Measurements from ENCODE around the gene PDLIM5.
"Not testable (repeated sequence)": the region's sequence is repeated elsewhere in the genome, so short reads cannot be mapped to it uniquely, and the experiment has no call there.

PDLIM5 gene

DNA sequence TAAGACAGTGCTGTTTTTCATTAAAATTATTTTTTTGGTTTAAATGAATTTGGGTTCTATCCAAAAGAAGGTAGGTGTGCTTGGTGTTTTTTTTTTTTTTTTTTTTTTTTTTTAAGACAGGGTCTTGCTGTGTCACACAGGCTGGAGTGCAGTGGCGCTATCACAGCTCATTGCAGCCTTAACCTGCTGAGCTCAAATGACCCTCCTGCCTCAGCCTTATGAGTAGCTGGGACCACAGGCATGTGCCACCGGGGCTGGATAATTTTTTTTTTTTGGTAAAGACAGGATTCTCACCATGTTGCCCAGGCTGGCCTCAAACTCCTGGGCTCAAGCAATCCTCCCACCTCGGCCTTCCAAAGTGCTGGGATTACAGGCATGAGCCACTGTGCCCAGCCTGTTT is 27.1 kb downstream of the PDLIM5 start:
- not testable (repeated sequence) for H3K27ac Mint-ChIP-seq; DNase-seq (ENCODE audit: low spot score in 2 of 2); H3K9me3 Mint-ChIP-seq; H3K36me3 Mint-ChIP-seq; ATAC-seq (ENCODE audit: low read depth); H3K4me3 Mint-ChIP-seq; H3K27me3 Mint-ChIP-seq
- H3K4me1 Mint-ChIP-seq = peaks cover 12% of the 10 kb centered on the region

DNA sequence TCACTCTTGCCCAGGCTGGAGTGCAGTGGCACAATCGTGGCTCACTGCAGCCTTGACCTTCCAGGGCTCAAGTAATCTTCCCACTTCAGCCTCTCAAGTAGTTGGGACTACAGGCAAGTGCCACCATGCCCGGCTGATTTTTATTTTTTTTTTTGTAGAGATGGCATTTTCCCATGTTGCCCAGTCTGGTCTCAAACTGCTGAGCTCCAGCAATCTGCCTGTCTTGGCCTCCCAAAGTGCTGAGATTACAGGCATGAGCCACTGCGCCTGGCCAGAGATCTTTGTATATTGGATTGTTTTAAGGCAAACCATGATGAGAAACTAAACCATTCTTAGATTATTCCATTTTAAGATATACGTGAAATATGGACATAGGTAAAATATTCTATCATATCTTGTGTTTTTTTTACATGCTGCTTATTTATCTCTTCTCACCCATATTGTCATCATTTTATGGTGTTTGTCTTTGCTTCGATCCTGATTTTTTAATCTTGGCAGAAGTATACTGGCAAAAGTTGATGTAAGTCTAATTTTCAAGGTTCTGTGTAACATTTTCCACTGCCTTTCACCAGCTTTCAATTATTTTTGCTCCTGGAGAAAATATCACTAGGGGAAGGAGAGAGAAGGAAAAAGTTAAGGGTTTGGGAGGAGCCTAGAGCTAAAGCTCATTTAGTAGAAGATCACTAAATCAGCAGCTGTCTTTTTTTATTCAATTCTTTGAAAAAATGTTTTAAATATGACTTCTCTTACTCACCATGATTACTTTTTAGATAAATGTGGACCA is 27.8 kb downstream of the PDLIM5 start:
- H3K9me3 Mint-ChIP-seq = no peaks in the 10 kb centered on the region
- H3K27ac Mint-ChIP-seq = no peak overlapping the region
- H3K4me1 Mint-ChIP-seq = peaks cover 15% of the 10 kb centered on the region
- no peak for DNase-seq (ENCODE audit: low spot score in 2 of 2)
- no peaks in the 10 kb centered on the region for H3K27me3 Mint-ChIP-seq
- H3K4me3 Mint-ChIP-seq = no peak overlapping the region
- peaks cover 3% of the 10 kb centered on the region for H3K36me3 Mint-ChIP-seq
- ATAC-seq (ENCODE audit: low read depth) = no peak

DNA sequence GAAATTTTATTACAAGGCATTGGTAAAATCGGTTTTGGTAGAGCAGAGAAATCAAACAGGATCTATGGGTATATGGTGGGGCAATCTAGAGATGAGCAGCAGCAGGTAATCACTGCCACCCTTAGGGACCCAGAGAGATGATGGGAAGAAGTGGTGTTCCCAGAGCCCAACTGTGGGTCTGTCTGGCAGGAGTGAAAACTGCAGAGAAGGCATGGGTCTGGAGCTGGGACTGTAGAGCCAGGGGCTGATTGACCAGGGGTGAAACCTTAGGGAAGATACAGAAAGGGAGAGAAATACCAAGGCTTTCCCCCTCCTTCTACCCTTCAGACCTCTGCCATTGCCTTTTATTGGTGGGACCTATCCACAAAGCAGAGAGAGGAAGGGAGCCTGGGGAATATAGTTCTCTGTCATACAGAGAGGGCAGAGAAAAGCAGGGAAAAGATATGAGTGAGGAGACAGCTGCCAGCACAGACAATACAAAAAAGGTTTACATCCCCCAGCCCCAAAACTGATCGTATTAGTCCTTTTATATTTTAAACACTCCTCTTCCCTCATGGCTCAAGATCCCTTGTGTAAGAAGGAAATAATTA is 28.7 kb downstream of the PDLIM5 start:
- H3K4me1 Mint-ChIP-seq = peaks cover 15% of the 10 kb centered on the region
- no peak overlapping the region for H3K4me3 Mint-ChIP-seq
- no peaks in the 10 kb centered on the region for H3K9me3 Mint-ChIP-seq
- no peak for DNase-seq (ENCODE audit: low spot score in 2 of 2)
- H3K27ac Mint-ChIP-seq = no peak overlapping the region
- H3K36me3 Mint-ChIP-seq = peaks cover 7% of the 10 kb centered on the region
- H3K27me3 Mint-ChIP-seq = no peaks in the 10 kb centered on the region
- ATAC-seq (ENCODE audit: low read depth) = no peak

DNA sequence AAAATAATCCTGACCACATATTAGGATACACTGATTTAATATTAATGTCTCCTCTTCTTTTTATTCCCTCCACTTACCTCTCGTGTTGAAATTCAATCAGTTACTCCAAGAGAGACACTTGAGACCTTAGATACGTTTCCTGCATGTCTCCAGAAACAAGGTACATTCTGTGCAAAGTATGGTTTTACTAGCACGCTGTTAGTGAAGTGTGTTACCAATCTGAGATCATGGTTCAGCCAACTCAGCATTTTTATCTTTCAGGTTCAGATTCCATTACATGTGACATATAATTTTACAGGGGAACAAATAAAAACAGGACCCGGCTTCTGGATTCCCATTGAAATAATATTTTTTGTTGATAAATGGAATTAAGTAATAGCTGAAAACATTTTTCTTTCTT is 32.2 kb downstream of the PDLIM5 start:
- no peaks in the 10 kb centered on the region for H3K9me3 Mint-ChIP-seq
- H3K36me3 Mint-ChIP-seq = peaks cover 7% of the 10 kb centered on the region
- ATAC-seq (ENCODE audit: low read depth) = no peak
- peaks cover 10% of the 10 kb centered on the region for H3K4me1 Mint-ChIP-seq
- H3K27ac Mint-ChIP-seq = no peak overlapping the region
- DNase-seq (ENCODE audit: low spot score in 2 of 2) = no peak
- H3K4me3 Mint-ChIP-seq = no peak overlapping the region
- no peaks in the 10 kb centered on the region for H3K27me3 Mint-ChIP-seq

DNA sequence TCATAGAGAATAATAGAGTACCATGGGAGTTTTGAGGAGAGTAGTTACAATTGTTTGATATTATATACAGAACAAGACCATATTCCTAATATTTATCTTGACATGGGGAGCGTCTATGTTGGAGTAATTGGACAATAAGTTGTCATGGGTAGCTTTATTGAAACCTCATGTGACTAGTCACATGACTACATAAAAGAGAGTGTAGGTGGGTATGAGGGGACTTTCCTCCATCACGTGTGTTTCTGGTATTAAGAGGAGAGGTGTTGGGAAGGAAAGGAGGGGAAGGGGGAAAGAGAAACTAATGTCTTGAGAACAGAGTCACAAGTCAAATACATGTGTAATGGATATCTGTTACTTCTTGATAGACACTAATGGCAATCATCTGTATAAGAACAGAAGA is 33.1 kb downstream of the PDLIM5 start:
- Mint-ChIP-seq H3K4me1 (peaks cover 12% of the 10 kb centered on the region), H3K27me3 (no peaks in the 10 kb centered on the region), H3K27ac (no peak overlapping the region), H3K36me3 (peaks cover 7% of the 10 kb centered on the region), H3K4me3 (no peak overlapping the region), H3K9me3 (no peaks in the 10 kb centered on the region)
- ATAC-seq (ENCODE audit: low read depth) (no peak), DNase-seq (ENCODE audit: low spot score in 2 of 2) (no peak)

DNA sequence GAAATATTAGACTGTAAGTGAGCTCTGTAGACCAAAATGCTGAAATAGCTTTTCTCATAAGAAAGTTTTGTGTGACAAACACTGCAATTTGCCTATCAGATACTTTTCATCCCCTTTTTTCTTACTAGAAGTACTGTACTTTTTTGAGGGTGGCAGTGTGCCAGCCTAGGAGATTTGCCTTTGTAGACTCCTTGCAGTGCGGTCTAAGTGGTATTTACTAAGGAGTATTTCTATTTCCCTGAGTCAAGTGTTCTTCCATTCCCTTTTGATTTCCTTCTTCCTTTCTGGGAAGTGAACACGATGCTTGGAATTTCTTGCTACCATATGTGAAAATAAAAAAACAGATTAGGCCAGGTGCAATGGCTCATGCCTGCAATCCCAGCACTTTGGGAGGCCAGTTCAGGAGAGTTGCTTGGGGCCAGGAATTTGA is 34.6 kb downstream of the PDLIM5 start:
- no peaks in the 10 kb centered on the region for H3K9me3 Mint-ChIP-seq
- no peak overlapping the region for H3K27ac Mint-ChIP-seq
- no peak overlapping the region for H3K4me3 Mint-ChIP-seq
- DNase-seq (ENCODE audit: low spot score in 2 of 2) (no peak), ATAC-seq (ENCODE audit: low read depth) (no peak)
- no peaks in the 10 kb centered on the region for H3K27me3 Mint-ChIP-seq
- peaks cover 9% of the 10 kb centered on the region for H3K4me1 Mint-ChIP-seq
- peaks cover 7% of the 10 kb centered on the region for H3K36me3 Mint-ChIP-seq

DNA sequence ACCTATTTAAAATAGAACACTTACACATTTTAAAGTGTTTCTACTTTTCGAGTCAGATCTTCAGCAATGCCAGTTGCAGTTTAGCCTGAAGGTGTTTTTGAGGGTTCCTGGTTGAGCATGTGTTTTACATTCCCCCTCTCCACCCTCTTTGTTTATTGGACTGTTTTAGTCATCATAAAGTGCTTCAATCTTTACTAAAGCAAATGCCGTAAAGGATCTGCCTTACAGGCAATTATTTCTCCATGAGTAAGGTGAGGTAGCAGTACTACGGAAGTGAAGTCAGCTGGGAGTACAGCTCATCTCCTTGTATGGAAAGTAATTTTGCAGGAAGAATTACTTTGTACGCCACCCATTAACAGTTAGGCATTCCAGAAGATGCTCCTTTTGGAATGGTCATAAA is 36.9 kb downstream of the PDLIM5 start:
- DNase-seq (ENCODE audit: low spot score in 2 of 2) = no peak
- Mint-ChIP-seq H3K4me3 (no peak overlapping the region), H3K4me1 (peaks cover 9% of the 10 kb centered on the region), H3K36me3 (peaks cover 7% of the 10 kb centered on the region), H3K27me3 (no peaks in the 10 kb centered on the region), H3K9me3 (no peaks in the 10 kb centered on the region), H3K27ac (no peak overlapping the region)
- no peak for ATAC-seq (ENCODE audit: low read depth)

DNA sequence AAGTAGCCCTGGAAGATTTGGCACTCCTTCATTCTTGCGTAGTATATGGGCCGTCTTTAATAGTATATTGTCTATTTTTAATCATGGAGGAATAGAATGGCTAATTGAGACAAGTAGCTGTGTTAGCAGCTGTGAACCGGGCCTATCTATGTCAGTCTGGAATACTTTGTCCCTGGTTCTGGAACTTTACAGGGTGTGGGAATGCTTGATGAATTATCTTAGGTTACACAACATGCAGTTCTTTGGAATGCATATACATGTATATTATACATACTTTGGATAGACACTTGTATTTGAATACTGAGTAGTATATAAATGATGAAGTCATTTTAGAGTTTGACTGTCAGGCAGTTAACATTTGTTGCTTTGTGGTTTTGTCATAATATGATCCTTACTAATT is 37.4 kb downstream of the PDLIM5 start:
- DNase-seq (ENCODE audit: low spot score in 2 of 2) = no peak
- Mint-ChIP-seq H3K9me3 (no peaks in the 10 kb centered on the region), H3K27me3 (no peaks in the 10 kb centered on the region), H3K27ac (no peak overlapping the region), H3K4me1 (peaks cover 7% of the 10 kb centered on the region), H3K36me3 (peaks cover 8% of the 10 kb centered on the region), H3K4me3 (no peak overlapping the region)
- ATAC-seq (ENCODE audit: low read depth) = no peak

DNA sequence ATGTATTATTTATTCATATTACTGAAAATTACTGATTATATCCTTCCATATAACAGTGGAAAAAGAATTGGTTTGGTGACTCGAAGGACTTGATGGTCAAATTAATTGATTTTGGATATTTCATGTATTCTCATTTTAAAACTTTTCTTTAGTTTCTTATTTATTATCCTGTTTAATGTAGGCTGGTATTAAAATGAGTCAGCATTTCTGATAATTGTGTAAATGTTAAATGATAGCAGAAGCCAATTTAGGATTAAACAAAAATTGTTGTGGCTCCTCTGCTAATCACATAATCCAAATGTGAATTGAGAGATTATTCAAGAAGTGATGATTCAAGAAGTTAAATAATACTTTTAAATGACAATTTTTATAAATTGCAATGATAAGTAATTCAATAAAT is 38.7 kb downstream of the PDLIM5 start:
- H3K27me3 Mint-ChIP-seq = no peaks in the 10 kb centered on the region
- no peak overlapping the region for H3K4me3 Mint-ChIP-seq
- H3K4me1 Mint-ChIP-seq = peaks cover 2% of the 10 kb centered on the region
- peaks cover 3% of the 10 kb centered on the region for H3K36me3 Mint-ChIP-seq
- ATAC-seq (ENCODE audit: low read depth) (no peak), DNase-seq (ENCODE audit: low spot score in 2 of 2) (no peak)
- no peaks in the 10 kb centered on the region for H3K9me3 Mint-ChIP-seq
- no peak overlapping the region for H3K27ac Mint-ChIP-seq

DNA sequence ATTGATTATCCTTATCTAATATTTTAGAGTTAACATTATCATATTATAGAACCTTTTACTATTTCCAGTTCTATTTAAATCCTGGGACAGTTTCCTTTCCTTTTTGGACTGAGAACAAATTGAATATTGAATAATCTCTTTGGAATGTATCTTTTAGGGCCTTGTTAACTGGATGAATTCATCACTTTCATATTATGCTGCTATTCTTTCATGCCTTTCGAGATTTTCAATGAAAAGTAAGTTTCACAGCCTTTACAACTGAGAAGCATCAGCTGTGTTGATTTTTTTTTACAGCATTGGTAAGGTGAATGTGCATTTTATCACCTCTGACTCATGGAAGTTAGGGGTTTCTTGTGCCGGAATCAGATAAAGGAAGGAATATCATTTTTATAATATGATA is 39.6 kb downstream of the PDLIM5 start:
- Mint-ChIP-seq H3K4me3 (no peak overlapping the region), H3K27ac (no peak overlapping the region), H3K27me3 (no peaks in the 10 kb centered on the region), H3K36me3 (peaks cover 3% of the 10 kb centered on the region), H3K9me3 (no peaks in the 10 kb centered on the region), H3K4me1 (peaks cover 2% of the 10 kb centered on the region)
- ATAC-seq (ENCODE audit: low read depth) (no peak), DNase-seq (ENCODE audit: low spot score in 2 of 2) (no peak)

DNA sequence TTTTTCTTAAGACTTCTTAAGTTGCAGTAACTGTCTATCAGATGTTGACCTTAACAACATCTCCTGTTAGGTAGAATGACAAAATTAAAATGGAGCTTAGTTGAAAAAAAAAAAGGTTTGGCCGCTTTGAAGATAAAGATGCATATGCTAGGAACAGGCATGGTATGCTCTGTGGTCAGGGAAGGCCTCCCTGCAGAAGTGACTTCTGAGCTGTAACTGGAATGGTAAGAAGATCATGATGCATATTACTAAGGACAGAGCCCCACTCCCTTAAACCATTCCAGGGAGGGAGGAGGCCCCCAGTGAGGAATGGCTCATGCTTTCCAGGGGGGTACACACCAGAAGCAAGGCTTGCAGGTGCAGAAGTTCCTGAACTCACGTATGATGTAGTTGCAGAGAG is 43.7 kb downstream of the PDLIM5 start:
- H3K27ac Mint-ChIP-seq = no peak overlapping the region
- H3K4me1 Mint-ChIP-seq = no peaks in the 10 kb centered on the region

DNA sequence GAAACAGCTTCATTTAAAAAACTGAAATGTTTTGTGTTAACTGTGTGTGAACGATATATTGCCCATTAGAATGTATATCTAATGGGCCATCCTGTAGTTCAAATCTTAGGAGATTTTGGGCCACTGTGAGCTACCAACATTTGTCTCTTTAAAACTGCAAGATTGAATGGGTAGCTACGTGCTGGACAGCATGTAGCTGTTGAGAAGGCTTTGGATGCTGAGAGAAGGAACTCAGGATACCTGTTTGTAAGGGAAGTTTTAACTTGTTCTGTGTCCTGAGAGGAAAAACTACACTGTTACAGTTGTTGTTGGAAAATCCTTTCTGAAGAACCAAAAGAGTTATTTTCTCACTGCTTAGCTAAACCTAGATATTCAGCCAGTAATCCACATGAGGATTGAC is 45.9 kb downstream of the PDLIM5 start:
- Mint-ChIP-seq H3K27me3 (no peaks in the 10 kb centered on the region), H3K4me1 (no peaks in the 10 kb centered on the region), H3K27ac (no peak overlapping the region), H3K9me3 (no peaks in the 10 kb centered on the region), H3K36me3 (peaks cover 6% of the 10 kb centered on the region), H3K4me3 (no peak overlapping the region)
- ATAC-seq (ENCODE audit: low read depth) = no peak
- no peak for DNase-seq (ENCODE audit: low spot score in 2 of 2)

More for the DNA sequence above, 43.7 kb downstream of the PDLIM5 start:
- H3K9me3 Mint-ChIP-seq = no peaks in the 10 kb centered on the region
- ATAC-seq (ENCODE audit: low read depth) (no peak), DNase-seq (ENCODE audit: low spot score in 2 of 2) (no peak)
- no peaks in the 10 kb centered on the region for H3K27me3 Mint-ChIP-seq
- H3K4me3 Mint-ChIP-seq = no peak overlapping the region
- H3K36me3 Mint-ChIP-seq = peaks cover 4% of the 10 kb centered on the region

DNA sequence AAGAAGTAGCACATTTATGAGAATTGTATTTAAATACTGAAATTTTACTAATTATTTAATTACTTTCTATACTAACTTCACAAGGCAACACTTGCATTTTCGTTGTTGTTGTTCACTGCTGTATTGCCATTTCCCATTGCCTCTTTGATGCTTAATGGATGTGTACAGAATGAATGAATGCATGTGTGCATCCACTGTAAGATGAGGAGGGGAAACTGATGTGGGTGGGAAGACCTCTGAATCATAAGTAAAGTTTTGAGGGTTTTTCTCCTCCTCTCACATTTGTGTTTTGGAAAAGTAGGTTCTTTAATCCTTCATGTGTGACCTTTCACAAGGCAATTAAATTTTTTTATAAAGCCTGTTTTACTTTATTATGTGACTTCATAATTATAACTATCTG is 46.8 kb downstream of the PDLIM5 start:
- H3K4me3 Mint-ChIP-seq = no peak overlapping the region
- ATAC-seq (ENCODE audit: low read depth) (no peak), DNase-seq (ENCODE audit: low spot score in 2 of 2) (no peak)
- no peaks in the 10 kb centered on the region for H3K4me1 Mint-ChIP-seq
- H3K9me3 Mint-ChIP-seq = no peaks in the 10 kb centered on the region
- no peaks in the 10 kb centered on the region for H3K27me3 Mint-ChIP-seq
- peaks cover 6% of the 10 kb centered on the region for H3K36me3 Mint-ChIP-seq
- no peak overlapping the region for H3K27ac Mint-ChIP-seq

DNA sequence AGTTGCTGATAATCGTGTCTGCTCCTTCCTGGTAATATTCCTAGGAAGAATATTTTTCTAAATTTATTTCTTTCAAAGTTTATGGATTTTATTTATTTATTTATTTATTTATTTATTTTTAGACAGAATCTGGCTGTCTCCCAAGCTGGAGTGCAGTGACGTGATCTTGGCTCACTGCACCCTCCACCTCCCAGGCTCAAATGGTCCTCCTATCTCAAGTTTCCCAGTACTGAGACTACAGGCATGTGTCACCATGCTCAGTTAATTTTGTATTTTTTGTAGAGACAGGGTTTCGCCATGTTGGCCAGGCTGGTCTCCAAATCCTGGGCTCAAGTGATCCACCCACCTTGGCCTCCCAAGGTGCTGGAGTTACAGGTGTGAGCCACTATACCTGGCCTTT is 48.9 kb downstream of the PDLIM5 start:
- Mint-ChIP-seq H3K36me3 (peaks cover 4% of the 10 kb centered on the region), H3K4me1 (no peaks in the 10 kb centered on the region), H3K27me3 (no peaks in the 10 kb centered on the region), H3K4me3 (no peak overlapping the region), H3K27ac (no peak overlapping the region), H3K9me3 (no peaks in the 10 kb centered on the region)
- no peak for DNase-seq (ENCODE audit: low spot score in 2 of 2)
- ATAC-seq (ENCODE audit: low read depth) = no peak

DNA sequence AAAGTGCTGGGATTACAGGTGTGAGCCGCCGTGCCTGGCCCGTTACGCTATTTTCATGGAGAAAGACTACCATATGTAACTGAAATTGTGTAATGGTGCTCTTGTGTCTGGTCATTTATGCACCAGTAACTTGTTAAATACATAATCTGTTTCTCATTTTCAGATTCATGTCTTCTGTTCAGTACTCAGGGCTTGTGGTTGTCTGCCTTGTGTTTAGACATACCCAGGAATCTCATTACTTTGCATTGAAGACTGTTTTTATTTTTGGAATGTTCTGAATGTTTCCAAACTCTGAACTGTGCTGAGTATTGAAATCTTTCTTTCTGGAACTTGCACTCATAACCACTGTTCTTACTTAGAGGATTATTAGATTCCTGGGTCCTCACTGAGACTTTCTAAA is 52.8 kb downstream of the PDLIM5 start:
- no peaks in the 10 kb centered on the region for H3K9me3 Mint-ChIP-seq

More for the DNA sequence above, 52.8 kb downstream of the PDLIM5 start:
- Mint-ChIP-seq H3K27me3 (no peaks in the 10 kb centered on the region), H3K4me1 (peaks cover 2% of the 10 kb centered on the region), H3K36me3 (peaks cover 2% of the 10 kb centered on the region), H3K27ac (no peak overlapping the region), H3K4me3 (no peak overlapping the region)
- DNase-seq (ENCODE audit: low spot score in 2 of 2) (no peak), ATAC-seq (ENCODE audit: low read depth) (no peak)

Data from memory B cell (primary cell).